ENCODE data around the gene CCDC106.

CCDC106 gene

GRCh38 chr19:55602104-55603001 is 45.7 kb upstream of the CCDC106 start:
- no peak overlapping the region for H3K27ac ChIP-seq
- no peak for TF ChIP-seq CTCF (conservative IDR thresholded peaks at IDR 0.05)
- no peak for TF ChIP-seq ZFX (IDR thresholded peaks at IDR 0.05)

- TF ChIP-seq CTCF (conservative IDR thresholded peaks at IDR 0.05) = no peak
- no peak for TF ChIP-seq ZFX (IDR thresholded peaks at IDR 0.05)
- no peak overlapping the region for H3K27ac ChIP-seq
Measured at GRCh38 chr19:55603115-55603514, 44.9 kb upstream of the CCDC106 start.

GRCh38 chr19:55603581-55604292 is 44.3 kb upstream of the CCDC106 start:
- H3K27ac ChIP-seq = peak overlapping the region; percentile 92; the same call in 1 of the 2 replicates
- TF ChIP-seq CTCF (conservative IDR thresholded peaks at IDR 0.05) = no peak
- no peak for TF ChIP-seq ZFX (IDR thresholded peaks at IDR 0.05)

- TF ChIP-seq ZFX (IDR thresholded peaks at IDR 0.05) (no peak), CTCF (conservative IDR thresholded peaks at IDR 0.05) (no peak)
Measured at GRCh38 chr19:55605207-55605636, 42.8 kb upstream of the CCDC106 start.

GRCh38 chr19:55605637-55606470 is 42.2 kb upstream of the CCDC106 start, which contains the start of gene ZNF865:
Gene ZNF865, plus strand, starts transcription at chr19:55605647. Its CDS starts 7,972 bp downstream, at chr19:55613619.
- peak; percentile 33; the same call in 1 of the 2 replicates for TF ChIP-seq ZFX (IDR thresholded peaks at IDR 0.05)
- TF ChIP-seq CTCF (conservative IDR thresholded peaks at IDR 0.05) = peak; percentile 88
- H3K27ac ChIP-seq = peak within 1 kb of the TSS; percentile 92

More at GRCh38 chr19:55605207-55605636, 42.8 kb upstream of the CCDC106 start:
- peak overlapping the region; percentile 92 for H3K27ac ChIP-seq

- peak; percentile 67; the same call in 1 of the 2 replicates for TF ChIP-seq CTCF (conservative IDR thresholded peaks at IDR 0.05)
- TF ChIP-seq ZFX (IDR thresholded peaks at IDR 0.05) = no peak
- H3K27ac ChIP-seq = peak overlapping the region; percentile 92
Measured at GRCh38 chr19:55606471-55606787, 41.6 kb upstream of the CCDC106 start.

Data from C4-2B (cell line).